Measurements from ENCODE around the gene NDUFAF3.

Gene NDUFAF3, protein sequence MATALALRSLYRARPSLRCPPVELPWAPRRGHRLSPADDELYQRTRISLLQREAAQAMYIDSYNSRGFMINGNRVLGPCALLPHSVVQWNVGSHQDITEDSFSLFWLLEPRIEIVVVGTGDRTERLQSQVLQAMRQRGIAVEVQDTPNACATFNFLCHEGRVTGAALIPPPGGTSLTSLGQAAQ

DNA sequence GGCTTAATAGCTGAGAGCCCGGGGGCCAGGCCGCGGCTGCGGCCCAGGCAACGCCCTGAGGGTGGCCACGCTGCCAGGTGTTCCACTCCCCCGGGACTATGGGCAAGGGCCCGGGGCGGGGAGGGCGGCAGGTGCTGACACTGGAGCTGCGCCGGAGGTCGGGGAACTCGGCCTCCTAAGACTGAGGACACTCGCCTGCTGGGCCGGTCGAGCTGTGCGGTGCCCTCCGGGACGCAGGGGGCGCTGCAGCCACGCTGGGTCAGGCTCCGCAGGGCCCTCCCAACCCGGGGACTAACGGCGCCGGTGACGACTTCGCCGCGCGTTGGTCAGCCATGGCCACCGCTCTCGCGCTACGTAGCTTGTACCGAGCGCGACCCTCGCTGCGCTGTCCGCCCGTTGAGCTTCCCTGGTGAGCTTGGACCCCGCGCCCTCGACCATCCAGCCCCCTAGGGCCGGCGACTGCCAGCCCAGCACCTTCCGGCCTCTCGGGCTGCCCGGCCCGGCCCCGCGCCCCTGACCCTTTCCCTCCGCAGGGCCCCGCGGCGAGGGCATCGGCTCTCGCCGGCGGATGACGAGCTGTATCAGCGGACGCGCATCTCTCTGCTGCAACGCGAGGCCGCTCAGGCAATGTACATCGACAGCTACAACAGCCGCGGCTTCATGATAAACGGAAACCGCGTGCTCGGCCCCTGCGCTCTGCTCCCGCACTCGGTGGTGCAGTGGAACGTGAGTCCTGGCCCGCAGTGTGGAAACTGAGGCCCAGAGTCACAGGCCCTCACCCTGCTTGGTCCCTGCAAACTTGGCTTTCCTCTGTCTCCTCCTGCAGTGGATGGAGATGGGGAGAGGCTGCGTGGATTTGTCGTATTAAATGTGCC is at the start of gene NDUFAF3:
NDUFAF3 (plus strand) TSS at position 309 of the 875 bp plus-strand sequence; CDS start at position 333, 24 bp downstream.
- peak; percentile 89 for DNase-seq (ENCODE audit: low read depth)

DNA sequence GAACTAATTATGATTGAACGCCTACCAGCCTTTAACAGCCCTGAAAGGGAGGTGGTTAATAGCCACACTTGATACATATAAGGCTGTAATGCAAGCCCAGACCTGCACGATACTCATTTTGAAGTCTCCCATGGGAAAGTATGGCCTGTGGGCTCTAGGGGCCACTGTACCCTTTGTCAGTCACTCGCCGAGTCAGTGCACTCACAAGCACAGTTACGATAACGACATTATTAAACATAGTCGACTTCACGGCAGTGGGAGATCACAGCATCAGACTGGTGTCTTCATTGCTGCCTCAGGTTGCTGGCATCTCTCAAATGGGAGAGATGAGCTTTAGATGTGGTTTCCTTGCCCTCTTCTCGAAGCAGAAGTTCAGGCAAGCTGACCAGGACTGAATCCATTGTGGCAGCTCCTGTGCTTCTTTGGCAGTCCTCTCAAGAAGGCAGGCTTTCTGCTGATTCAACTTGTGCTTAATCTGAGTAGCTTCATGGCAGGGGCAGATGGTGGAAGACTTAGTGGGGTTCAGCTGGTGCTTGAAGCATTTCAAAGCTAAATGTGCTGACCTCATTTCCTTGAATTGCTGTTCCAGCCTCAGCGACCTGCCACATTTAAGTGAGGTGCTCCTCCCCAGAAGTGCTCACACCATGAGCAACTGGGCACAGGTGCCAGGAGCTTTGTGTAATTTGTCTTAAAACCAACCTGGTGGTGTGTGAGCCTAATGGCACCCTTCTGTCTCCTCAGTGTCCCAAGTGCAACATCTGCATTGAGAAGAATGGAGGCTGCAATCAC is 47.7 kb upstream of the NDUFAF3 start:
- no peak for DNase-seq (ENCODE audit: low read depth)

DNA sequence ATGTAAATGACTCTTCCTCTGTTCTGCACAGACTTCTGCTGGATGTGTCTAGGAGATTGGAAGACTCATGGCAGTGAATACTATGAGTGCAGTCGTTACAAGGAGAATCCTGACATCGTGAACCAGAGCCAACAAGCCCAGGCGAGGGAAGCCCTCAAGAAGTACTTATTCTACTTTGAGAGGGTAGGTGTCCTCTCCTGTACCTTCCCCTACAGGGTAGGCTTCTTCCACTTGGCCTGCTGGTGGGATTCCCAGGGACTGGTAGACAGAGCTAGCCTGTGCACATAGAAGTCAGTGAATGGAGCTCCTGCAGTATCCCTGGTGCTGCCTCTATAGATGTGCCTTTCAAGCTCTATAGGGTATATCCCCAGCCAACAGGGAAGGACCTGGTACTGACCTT is 42.5 kb upstream of the NDUFAF3 start:
- no peak for DNase-seq (ENCODE audit: low read depth)

DNA sequence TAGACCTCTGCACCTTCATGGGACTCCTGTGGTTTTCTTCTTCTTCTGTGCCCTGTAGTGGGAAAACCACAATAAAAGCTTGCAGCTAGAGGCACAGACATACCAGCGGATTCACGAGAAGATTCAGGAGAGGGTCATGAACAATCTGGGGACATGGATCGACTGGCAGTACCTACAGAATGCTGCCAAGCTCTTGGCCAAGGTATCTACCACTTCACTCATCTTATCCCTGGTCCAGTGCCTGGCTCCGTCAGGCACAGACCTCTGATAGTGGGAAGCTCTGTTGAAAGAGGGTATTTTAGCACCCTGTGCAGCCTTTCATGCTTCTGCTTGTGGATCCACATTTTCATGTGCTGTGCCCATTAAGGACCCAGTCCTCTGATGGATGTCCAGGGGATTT is 41.6 kb upstream of the NDUFAF3 start:
- DNase-seq (ENCODE audit: low read depth), result no peak

DNA sequence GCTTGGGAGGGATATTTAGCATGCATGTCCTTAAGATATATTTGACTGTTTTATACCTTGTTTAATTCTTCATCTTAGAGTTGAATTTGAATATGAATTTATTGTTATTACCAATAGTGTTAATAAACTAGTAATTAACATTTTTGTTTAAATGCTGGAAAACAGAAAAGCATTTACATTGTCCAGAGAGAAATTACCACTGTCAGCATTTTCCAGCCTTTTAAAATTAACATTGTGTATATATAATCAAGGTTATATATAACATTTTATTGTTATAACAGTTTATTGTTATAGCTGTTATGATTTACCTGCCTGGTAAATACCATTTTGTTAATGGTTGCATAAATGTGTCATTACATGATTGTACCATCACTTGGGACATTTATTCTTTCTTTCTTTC is 39.9 kb upstream of the NDUFAF3 start:
- DNase-seq (ENCODE audit: low read depth), result no peak

DNA sequence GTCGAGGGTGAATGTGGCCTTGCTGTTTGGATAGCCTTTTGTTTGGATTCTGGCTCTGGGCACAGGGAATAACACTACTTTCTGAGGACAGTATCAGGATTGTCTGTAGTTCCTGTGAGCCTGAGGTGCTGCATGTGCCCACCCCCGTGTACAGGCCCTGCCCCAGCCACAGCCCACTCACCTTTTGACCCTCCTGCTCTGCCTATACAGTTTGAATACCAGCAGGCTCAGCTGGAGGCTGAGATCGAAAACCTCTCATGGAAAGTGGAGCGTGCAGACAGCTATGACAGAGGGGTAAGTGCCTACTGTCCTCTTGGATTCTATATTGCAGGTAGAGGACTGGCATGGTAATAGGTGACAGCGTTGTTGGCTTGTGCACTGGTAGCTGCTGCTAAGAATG is 39.2 kb upstream of the NDUFAF3 start:
- no peak for DNase-seq (ENCODE audit: low read depth)

DNA sequence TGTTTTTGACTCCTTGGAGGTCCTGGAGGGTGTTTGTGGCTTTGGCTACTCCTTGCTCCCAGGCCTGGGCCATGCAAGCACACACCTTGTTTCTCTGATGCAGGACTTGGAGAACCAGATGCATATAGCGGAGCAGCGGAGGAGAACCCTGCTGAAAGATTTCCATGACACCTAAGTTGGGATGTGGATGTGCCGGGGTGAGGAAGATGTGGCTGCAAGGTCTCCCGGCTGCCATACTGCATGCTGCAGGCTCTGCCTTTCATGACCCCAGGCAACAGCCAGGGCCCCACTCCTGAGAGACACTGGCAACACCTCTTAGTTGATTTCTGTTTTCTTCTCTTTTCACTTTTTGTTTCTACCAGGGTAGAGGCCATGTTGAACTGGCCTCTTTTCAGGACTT is 38.8 kb upstream of the NDUFAF3 start:
- no peak for DNase-seq (ENCODE audit: low read depth)

DNA sequence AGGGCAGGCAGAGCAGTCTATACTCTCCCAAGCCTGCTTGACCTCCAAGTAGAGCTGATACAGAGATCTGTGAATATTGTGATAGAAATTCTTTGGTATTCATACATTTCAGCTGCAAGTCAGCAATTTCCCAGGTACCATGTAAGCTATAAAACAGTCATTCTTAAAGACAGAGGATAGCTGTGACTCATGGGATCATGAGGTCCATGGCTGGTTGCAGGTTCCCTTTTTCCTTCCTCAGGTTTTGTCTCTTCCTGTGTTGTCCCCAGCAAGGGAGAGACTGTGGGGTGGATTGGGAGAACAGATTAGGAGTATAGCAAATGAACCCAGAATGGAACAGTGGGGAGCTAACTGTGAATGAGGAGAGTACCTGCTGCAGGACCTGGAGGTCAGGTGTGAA is 37.3 kb upstream of the NDUFAF3 start:
- DNase-seq (ENCODE audit: low read depth), result no peak

DNA sequence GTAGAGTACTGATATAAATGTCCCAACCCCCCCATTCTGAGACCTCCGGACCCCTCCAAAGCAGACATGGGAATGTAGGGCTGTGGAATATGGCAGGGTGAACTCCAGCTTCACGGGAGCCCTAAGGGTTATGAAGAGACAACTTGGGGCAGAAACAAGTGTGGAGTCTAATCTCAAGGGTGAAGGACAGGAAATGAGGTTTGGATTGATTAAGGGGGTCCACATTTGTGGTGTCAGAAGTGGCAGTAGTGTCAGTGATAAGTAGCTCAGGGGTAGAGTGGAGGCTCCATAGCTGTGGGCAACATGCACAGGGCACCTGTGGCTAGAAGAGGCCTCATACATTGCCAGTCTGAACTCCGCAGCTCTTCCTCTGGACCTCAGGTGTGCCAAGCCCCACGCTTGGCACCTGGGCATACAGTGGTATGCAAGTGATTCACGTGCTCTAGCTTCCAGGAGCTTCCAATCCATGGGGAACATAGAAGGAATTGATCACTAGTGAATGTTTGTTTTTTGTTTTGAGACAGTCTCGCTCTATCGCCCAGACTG is 36.0 kb upstream of the NDUFAF3 start:
- no peak for DNase-seq (ENCODE audit: low read depth)

DNA sequence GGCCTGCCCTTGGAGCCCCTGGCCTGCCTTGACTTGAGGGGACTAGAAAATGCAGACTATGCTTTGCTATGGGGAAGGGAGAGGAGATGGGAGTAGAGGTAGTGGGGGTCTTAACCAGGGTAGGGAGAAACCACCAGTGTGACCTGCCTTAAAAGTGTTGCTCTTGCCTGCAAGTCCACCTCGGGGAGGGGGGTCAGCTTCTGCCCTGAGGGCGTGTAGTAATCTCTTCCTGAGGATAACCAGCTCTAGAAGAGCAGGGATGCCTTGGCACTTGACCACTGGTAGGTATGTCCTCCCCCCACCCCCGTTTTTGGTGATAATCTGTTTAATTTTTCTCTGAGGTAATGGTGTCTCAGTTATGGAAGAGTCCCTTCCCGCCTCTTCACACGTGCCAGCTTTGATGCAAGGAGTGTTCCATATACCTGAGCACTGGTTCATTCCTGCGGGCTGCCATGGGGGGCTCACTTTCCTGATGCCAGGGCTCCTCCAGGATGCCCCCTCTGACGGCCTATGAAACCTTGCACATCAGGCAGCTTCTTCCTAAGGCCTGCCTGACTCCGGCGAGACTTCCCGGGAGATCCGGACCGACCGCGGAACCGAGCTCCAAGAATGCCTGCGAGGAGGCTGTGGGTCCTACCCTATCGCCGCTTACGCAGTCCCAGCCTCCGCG is 32.7 kb upstream of the NDUFAF3 start:
- no peak for DNase-seq (ENCODE audit: low read depth)

DNA sequence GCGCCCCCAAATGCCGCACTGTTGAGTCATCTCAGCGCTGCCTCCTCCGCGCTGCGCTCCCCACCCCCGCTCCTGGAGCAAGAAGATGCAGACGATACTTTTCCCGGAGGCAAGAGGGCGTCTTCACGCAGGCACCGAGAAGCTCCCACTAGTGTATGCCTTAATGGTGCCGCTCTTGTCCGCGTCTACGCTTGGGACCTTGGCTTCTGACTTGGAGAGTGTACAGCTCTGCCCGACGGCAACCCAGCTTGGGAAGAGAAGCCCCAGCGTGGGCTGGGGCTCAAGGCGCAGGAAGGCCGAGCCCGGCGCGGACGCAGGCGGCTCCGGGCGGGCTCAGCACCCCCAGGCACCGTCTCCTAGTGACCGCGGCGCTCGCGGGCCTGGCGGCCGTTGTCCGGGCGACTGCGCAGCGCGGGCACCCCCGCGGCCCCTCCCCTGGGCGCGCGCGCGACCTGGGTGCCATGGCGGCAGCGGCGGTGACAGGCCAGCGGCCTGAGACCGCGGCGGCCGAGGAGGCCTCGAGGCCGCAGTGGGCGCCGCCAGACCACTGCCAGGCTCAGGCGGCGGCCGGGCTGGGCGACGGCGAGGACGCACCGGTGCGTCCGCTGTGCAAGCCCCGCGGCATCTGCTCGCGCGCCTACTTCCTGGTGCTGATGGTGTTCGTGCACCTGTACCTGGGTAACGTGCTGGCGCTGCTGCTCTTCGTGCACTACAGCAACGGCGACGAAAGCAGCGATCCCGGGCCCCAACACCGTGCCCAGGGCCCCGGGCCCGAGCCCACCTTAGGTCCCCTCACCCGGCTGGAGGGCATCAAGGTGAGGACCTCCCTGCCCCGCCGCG is 31.9 kb upstream of the NDUFAF3 start, which contains the start of gene P4HTM:
P4HTM (plus strand) TSS at position 446 of the 840 bp plus-strand sequence; CDS start at position 462, 16 bp downstream.
- DNase-seq (ENCODE audit: low read depth), result peak; percentile 76

DNA sequence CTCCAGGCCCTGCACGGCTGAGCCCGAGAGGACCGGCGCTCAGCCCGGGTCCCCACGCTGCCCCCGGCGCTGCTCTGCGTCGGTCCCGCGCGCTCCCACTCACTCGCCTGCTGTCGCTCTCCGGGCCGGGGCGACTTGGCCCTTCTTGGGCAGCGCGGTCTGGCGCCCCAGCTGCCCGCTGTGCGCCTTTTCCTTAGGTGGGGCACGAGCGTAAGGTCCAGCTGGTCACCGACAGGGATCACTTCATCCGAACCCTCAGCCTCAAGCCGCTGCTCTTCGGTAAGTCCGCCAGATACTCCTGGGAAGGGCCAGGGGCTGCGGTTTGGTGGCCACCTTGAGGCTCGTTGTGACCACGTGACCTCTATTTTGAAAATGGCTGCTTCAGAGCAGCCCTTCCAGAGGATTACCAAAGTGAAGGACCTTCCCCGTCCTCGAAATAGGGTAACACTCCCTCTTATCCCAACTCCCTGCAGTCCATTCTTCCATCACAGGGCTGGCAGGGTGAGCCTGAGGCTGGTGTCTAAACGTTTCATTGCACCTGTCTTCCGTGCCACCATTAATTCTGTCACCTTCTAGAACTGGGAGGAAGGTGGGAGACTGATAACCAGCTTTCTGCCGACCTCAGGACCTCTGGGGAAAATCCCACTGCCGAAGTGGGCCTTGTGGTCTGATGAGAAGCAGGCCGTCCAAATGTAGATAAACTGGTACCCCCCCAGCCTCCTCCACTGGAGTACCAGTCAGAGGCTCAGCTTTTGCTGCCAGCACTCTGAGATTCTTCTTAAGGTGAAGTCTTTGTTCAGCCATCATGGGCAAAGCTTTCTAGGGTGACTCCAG is 31.1 kb upstream of the NDUFAF3 start:
- DNase-seq (ENCODE audit: low read depth), result no peak

DNA sequence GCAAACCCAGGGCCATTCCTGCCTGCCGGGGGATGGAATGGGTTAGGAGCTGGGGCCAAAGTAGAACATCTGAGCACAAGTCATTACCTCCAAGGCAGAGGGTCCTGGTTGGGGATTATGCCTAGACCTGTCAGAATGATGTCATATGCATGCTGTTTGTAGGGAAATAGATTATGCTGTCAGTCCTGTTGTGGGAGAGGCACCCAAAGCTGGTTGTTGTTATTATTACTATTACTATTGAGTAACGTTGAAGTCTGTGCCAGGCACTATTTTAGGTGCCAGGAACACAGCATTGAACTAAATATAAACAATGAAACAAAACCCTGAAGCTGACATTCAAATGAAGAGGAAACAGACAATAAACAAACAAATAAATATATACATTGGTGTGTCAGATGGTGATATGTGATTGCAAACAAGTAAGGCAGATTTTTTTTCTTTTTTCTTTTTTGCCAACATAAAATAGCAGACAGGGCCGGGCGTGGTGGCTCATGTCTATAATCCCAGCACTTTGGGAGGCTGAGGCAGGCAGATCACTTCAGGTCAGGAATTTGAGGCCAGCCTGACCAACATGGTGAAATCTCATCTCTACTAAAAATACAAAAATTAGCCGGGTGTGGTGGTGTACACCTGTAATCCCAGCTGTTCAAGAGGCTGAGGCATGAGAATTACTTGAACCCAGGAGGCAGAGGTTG is 29.9 kb upstream of the NDUFAF3 start:
- no peak for DNase-seq (ENCODE audit: low read depth)

DNA sequence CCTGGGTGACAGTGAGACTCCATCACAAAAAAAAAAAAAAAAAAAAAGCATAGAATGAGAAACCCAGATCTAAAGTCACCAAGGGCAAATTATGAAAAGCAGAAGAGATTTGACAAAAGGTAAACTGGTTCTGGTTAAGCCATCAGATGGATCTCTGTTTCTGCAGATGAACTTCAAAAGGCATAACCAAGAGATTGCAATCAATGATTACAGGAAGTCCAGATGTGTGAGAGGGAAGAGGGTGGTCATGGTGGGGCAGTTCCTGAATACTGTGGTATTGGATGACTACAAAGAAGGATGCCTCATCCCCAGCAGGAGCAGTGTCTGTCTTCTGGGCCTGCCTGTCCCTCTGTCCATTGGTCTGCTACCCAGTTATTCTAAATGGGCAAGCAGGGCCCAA is 28.1 kb upstream of the NDUFAF3 start:
- DNase-seq (ENCODE audit: low read depth), result no peak

DNA sequence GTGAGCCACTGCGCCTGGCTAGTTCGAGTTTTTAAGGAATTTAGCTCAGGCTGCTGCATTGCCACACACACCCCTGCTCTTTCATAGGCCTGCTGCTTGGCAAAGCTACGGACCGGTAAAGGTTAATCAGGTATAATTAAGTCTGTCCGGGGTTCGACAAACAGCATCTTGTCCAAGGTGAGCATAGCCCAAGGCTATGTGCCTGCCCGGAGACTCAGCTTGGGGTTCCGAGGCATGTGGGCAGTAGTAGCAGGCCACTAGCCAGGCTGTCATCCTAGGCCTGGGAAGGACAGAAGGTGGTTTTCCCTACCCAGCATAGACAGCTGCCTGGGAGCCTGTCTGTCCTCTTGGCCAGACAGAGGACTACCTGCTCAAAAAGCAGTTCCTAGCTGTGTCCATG is 25.3 kb upstream of the NDUFAF3 start:
- no peak for DNase-seq (ENCODE audit: low read depth)

DNA sequence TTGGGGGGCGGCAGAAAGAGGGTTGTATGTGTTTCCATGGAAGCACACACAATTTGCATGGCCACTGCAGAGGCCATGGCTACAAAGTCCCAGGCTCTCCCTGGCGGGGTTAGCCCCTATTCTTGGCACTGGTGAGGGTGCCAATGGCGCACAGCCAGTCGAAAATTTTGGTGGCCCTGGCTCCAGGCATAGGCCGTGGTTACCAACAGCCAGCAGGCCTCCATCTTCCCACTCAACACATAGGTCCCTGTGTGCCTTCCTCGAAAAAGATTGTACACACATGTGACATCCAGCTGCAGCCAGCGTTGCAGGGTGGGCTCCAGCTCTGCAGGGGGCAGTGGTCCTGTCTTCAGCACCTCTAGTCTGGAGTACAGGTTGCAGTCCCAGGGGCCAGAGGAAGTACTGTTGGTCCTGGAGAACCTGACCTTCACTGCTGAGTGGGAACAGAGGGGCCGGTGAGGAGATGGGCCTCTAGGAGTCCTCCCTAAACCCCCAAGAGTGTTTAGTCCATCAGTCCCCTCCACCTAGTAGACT is 24.8 kb upstream of the NDUFAF3 start:
- DNase-seq (ENCODE audit: low read depth), result no peak

DNA sequence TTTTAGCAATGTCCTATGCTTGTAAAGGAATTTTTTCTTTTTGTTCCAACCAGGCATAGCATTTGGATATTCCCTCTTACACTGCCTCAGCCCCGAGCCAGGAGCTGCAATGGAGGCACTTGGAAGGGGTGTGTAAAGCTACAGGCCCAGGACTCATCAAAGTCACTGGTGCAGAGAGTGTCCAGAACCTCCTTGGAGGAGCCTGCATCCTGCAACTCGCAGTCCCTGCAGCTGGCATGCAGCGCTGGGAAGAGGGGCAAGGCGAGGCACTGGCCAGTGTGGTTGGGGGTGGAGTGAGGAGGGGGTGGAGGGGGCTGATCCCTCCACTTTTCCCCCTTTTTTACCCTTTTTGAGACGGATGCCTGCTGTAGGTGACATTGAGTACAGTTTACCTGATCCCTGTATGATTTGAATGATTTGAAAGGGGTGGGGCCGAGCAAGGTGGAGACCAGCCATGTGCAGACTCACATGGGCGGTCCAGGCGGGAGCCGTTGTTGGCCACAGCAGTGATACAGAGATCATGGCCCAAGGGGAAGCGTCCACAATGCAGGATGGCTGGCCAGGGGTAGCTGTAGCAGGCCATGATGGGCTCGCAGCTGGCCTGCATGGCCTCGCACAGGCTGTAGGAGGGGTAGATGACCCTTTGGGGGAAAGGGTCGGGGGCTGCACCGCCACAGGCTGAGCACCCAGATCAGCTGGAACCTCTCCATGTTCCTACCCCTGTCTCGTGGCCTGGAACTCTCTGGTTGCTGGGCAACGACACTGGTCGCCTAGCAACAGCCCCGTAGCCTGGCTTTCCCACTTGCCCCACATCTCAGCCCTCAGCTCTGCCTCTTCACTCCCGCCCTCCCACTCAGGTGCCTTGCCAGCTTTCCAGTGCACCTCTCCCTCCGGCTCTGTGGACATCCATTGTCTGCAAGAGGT is 23.9 kb upstream of the NDUFAF3 start:
- DNase-seq (ENCODE audit: low read depth), result no peak
